ENCODE data around the gene MAP3K7.

Gene MAP3K7

GRCh38 chr6:90468859-90469258, 118.0 kb downstream of the MAP3K7 start:
- H3K36me3 Mint-ChIP-seq (ENCODE audit: low read depth): no peaks in the 10 kb centered on the region
- peaks cover 98% of the 10 kb centered on the region for H3K4me1 Mint-ChIP-seq (ENCODE audit: low read depth)
- H3K9me3 Mint-ChIP-seq: no peaks in the 10 kb centered on the region
- H3K27me3 Mint-ChIP-seq: no peaks in the 10 kb centered on the region
- H3K27ac Mint-ChIP-seq: peak overlapping the region; percentile 42
- H3K4me3 Mint-ChIP-seq: no peak overlapping the region

GRCh38 chr6:90468080-90468479, 118.8 kb downstream of the MAP3K7 start:
- Mint-ChIP-seq H3K36me3 (ENCODE audit: low read depth) (no peaks in the 10 kb centered on the region), H3K4me1 (ENCODE audit: low read depth) (peaks cover 98% of the 10 kb centered on the region), H3K4me3 (peak overlapping the region; percentile 8), H3K27ac (peak overlapping the region; percentile 77), H3K27me3 (no peaks in the 10 kb centered on the region), H3K9me3 (no peaks in the 10 kb centered on the region)

GRCh38 chr6:90467546-90467945, 119.3 kb downstream of the MAP3K7 start:
- Mint-ChIP-seq H3K27me3 (no peaks in the 10 kb centered on the region), H3K36me3 (ENCODE audit: low read depth) (no peaks in the 10 kb centered on the region), H3K27ac (peak overlapping the region; percentile 92), H3K9me3 (no peaks in the 10 kb centered on the region), H3K4me3 (no peak overlapping the region), H3K4me1 (ENCODE audit: low read depth) (peaks cover 98% of the 10 kb centered on the region)

- H3K27me3 Mint-ChIP-seq: no peaks in the 10 kb centered on the region
- peaks cover 99% of the 10 kb centered on the region for H3K4me1 Mint-ChIP-seq (ENCODE audit: low read depth)
- peak overlapping the region; percentile 59 for H3K4me3 Mint-ChIP-seq
- H3K27ac Mint-ChIP-seq: peak overlapping the region; percentile 92
- H3K36me3 Mint-ChIP-seq (ENCODE audit: low read depth): no peaks in the 10 kb centered on the region
- H3K9me3 Mint-ChIP-seq: no peaks in the 10 kb centered on the region
Measured at GRCh38 chr6:90466154-90466940, 120.5 kb downstream of the MAP3K7 start.

- peaks cover 99% of the 10 kb centered on the region for H3K4me1 Mint-ChIP-seq (ENCODE audit: low read depth)
- peak overlapping the region; percentile 92 for H3K27ac Mint-ChIP-seq
- peak overlapping the region; percentile 42 for H3K4me3 Mint-ChIP-seq
Measured at GRCh38 chr6:90465686-90466085, 121.2 kb downstream of the MAP3K7 start.

GRCh38 chr6:90464507-90464906, 122.4 kb downstream of the MAP3K7 start:
- Mint-ChIP-seq H3K4me1 (ENCODE audit: low read depth) (peaks cover 100% of the 10 kb centered on the region), H3K36me3 (ENCODE audit: low read depth) (no peaks in the 10 kb centered on the region), H3K27me3 (no peaks in the 10 kb centered on the region), H3K27ac (peak overlapping the region; percentile 83), H3K9me3 (no peaks in the 10 kb centered on the region), H3K4me3 (peak overlapping the region; percentile 15)

More at GRCh38 chr6:90465686-90466085, 121.2 kb downstream of the MAP3K7 start:
- Mint-ChIP-seq H3K36me3 (ENCODE audit: low read depth) (no peaks in the 10 kb centered on the region), H3K27me3 (no peaks in the 10 kb centered on the region), H3K9me3 (no peaks in the 10 kb centered on the region)

- H3K27me3 Mint-ChIP-seq: no peaks in the 10 kb centered on the region
- peak overlapping the region; percentile 89 for H3K27ac Mint-ChIP-seq
- H3K4me3 Mint-ChIP-seq: peak overlapping the region; percentile 50
- peaks cover 100% of the 10 kb centered on the region for H3K4me1 Mint-ChIP-seq (ENCODE audit: low read depth)
- no peaks in the 10 kb centered on the region for H3K9me3 Mint-ChIP-seq
- no peaks in the 10 kb centered on the region for H3K36me3 Mint-ChIP-seq (ENCODE audit: low read depth)
Measured at GRCh38 chr6:90463874-90464273, 123.0 kb downstream of the MAP3K7 start.
